ENCODE measurements around the gene ATXN1L.

GRCh38 chr16:71870818-71871217 lies 25.0 kb downstream of the ATXN1L start:
- TF ChIP-seq CTCF (IDR thresholded peaks at IDR 0.05; ENCODE audit: low read depth, low read length, missing input control) (no peak), RAD21 (IDR thresholded peaks at IDR 0.05) (no peak), SP1 (IDR thresholded peaks at IDR 0.05) (no peak), JUND (IDR thresholded peaks at IDR 0.05) (no peak), HNF4A (conservative IDR thresholded peaks at IDR 0.05) (no peak), ZBTB33 (IDR thresholded peaks at IDR 0.05) (no peak), GABPA (IDR thresholded peaks at IDR 0.05 in 1 of 2, conservative IDR thresholded peaks at IDR 0.05 in 1 of 2) (no peak), FOXA1 (IDR thresholded peaks at IDR 0.05) (no peak)
- TF ChIP-seq, protein P1, sequence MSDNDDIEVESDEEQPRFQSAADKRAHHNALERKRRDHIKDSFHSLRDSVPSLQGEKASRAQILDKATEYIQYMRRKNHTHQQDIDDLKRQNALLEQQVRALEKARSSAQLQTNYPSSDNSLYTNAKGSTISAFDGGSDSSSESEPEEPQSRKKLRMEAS (IDR thresholded peaks at IDR 0.05), result no peak
- TF ChIP-seq, protein P2, sequence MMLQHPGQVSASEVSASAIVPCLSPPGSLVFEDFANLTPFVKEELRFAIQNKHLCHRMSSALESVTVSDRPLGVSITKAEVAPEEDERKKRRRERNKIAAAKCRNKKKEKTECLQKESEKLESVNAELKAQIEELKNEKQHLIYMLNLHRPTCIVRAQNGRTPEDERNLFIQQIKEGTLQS (IDR thresholded peaks at IDR 0.05), result no peak
